GM06990 (cell line): Measurements from ENCODE around the gene ZNF841.

ENCODE experiments used
- DNase-seq: peaks from one replicate; pipeline ENCODE4 v3.0.0-alpha.2; 2011; ENCODE audit not compliant: insufficient read length; ENCODE audit errors: extremely low read depth
- H3K27me3 ChIP-seq: replicated peaks from 2 replicates; pipeline ENCODE4 v1.6.0; 2011; ENCODE audit warnings: low read length; ENCODE audit not compliant: control insufficient read depth, insufficient read depth
- H3K36me3 ChIP-seq: 2 replicates; pipeline ENCODE4 v1.5.1; 2011; ENCODE audit warnings: low read length; ENCODE audit not compliant: control insufficient read depth, insufficient read depth
- H3K4me3 ChIP-seq: replicated peaks from 2 replicates; pipeline ENCODE4 v1.5.1; 2011; ENCODE audit warnings: low read depth, mild to moderate bottlenecking, control low read depth, low read length
- CTCF ChIP-seq: IDR thresholded peaks from 2 replicates; pipeline ENCODE4 v1.5.1; 2011; ENCODE audit warnings: low read length, control low read depth, mild to moderate bottlenecking, inconsistent platforms; ENCODE audit not compliant: insufficient read depth, poor library complexity, severe bottlenecking

Gene ZNF841

GRCh38 chr19:52138983-52139251, 43.4 kb upstream of the ZNF841 start:
- DNase-seq = no peak
- H3K4me3 ChIP-seq = peak overlapping the region; percentile 84

GRCh38 chr19:52138278-52138982, 42.9 kb upstream of the ZNF841 start:
- Histone ChIP-seq H3K27me3 (no peaks in the 10 kb centered on the region), H3K4me3 (peak overlapping the region; percentile 84), H3K36me3 (no peaks in the 10 kb centered on the region; the same call in 1 of the 2 replicates)
- DNase-seq = no peak
- no peak for TF ChIP-seq CTCF

More at GRCh38 chr19:52138983-52139251, 43.4 kb upstream of the ZNF841 start:
- Histone ChIP-seq H3K36me3 (no peaks in the 10 kb centered on the region; the same call in 1 of the 2 replicates), H3K27me3 (no peaks in the 10 kb centered on the region)
- no peak for TF ChIP-seq CTCF

GRCh38 chr19:52120286-52120685, 24.7 kb upstream of the ZNF841 start:
- peaks cover 11% of the 10 kb centered on the region for H3K36me3 ChIP-seq

GRCh38 chr19:52115526-52116053, 20.0 kb upstream of the ZNF841 start:
- Histone ChIP-seq H3K27me3 (no peaks in the 10 kb centered on the region), H3K36me3 (peaks cover 7% of the 10 kb centered on the region), H3K4me3 (no peak overlapping the region)
- no peak for TF ChIP-seq CTCF
- DNase-seq = no peak

More at GRCh38 chr19:52120286-52120685, 24.7 kb upstream of the ZNF841 start:
- no peak for DNase-seq
- Histone ChIP-seq H3K27me3 (no peaks in the 10 kb centered on the region), H3K4me3 (no peak overlapping the region)
- TF ChIP-seq CTCF = no peak

DNA sequence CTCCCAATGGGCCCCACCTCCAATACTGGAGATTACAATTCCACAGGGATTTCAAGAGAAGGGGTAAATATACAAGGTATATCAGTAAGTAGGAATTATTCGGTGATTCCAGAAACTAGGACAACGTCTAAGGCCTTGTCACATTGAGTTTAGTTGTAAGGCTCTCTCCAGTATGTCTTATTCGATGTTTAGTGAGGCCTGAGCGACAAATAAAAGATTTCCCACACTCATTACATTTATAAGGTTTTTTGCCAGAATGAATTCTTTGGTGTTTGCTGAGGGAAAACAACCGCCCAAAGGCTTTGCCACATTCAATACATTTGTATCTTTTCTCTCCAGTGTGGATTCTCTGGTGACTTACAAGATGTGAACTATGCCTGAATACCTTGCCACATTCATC, 19.1 kb upstream of the ZNF841 start:
- H3K36me3 ChIP-seq = peaks cover 7% of the 10 kb centered on the region
- no peak overlapping the region for H3K4me3 ChIP-seq
- DNase-seq = no peak
- no peaks in the 10 kb centered on the region for H3K27me3 ChIP-seq
- no peak for TF ChIP-seq CTCF
